ENCODE data around the gene CNTNAP2. TPM values are rescaled to one million over a fixed set of nuclear protein-coding genes. Genes with fewer than 3 reads are reported as not detected.

The CNTNAP2 gene
- total RNA-seq, 2 donors from 2014 or later: 171 to 228 TPM

GRCh38 chr7:148397985-148398384 lies 2281.4 kb downstream of the CNTNAP2 start:
- Histone ChIP-seq H3K36me3 (ENCODE audit: control insufficient read depth, insufficient read depth, low read length) (peaks cover 74% of the 10 kb centered on the region), H3K27ac (ENCODE audit: low read depth, low read length) (no peak overlapping the region), H3K4me1 (ENCODE audit: control insufficient read depth, insufficient read depth, low read length) (peaks cover 10% of the 10 kb centered on the region), H3K9me3 (ENCODE audit: control insufficient read depth, low read length) (no peaks in the 10 kb centered on the region), H3K27me3 (ENCODE audit: control insufficient read depth, insufficient read depth, low read length, poor library complexity, severe bottlenecking) (no peaks in the 10 kb centered on the region), H3K9ac (ENCODE audit: extremely low read depth, low read length, poor library complexity, severe bottlenecking) (no peak overlapping the region), H3K4me3 (ENCODE audit: low read length) (no peak overlapping the region)
- Mint-ChIP-seq H3K27me3 (ENCODE audit: insufficient read depth) (no peaks in the 10 kb centered on the region), H3K4me1 (peaks cover 54% of the 10 kb centered on the region), H3K36me3 (ENCODE audit: low read depth) (peaks cover 22% of the 10 kb centered on the region), H3K4me3 (no peak overlapping the region), H3K27ac (no peak overlapping the region), H3K9me3 (no peaks in the 10 kb centered on the region)
- no peak for TF ChIP-seq CTCF (conservative IDR thresholded peaks at IDR 0.05)
- no peak for DNase-seq
- 83 to 90% methylated on average over 4 to 5 of the region's 5 CpGs for WGBS, 2 experiments (ENCODE audit: insufficient coverage in 1 of 2, insufficient read length in 1 of 2)

GRCh38 chr7:148398844-148399365 lies 2282.3 kb downstream of the CNTNAP2 start:
- no peak for DNase-seq
- Mint-ChIP-seq H3K36me3 (ENCODE audit: low read depth) (peaks cover 26% of the 10 kb centered on the region), H3K27me3 (ENCODE audit: insufficient read depth) (no peaks in the 10 kb centered on the region), H3K4me3 (no peak overlapping the region), H3K9me3 (no peaks in the 10 kb centered on the region), H3K4me1 (peaks cover 57% of the 10 kb centered on the region), H3K27ac (peak overlapping the region; percentile 25)
- no peak overlapping the region for H3K27ac ChIP-seq (ENCODE audit: low read depth, low read length)
- H3K9me3 ChIP-seq (ENCODE audit: control insufficient read depth, low read length): no peaks in the 10 kb centered on the region
- peaks cover 15% of the 10 kb centered on the region for H3K4me1 ChIP-seq (ENCODE audit: control insufficient read depth, insufficient read depth, low read length)
- TF ChIP-seq CTCF (conservative IDR thresholded peaks at IDR 0.05): no peak
- no peak overlapping the region for H3K4me3 ChIP-seq (ENCODE audit: low read length)
- H3K36me3 ChIP-seq (ENCODE audit: control insufficient read depth, insufficient read depth, low read length): peaks cover 75% of the 10 kb centered on the region
- 77 to 82% methylated on average over 6 to 7 of the region's 7 CpGs for WGBS, 2 experiments (ENCODE audit: insufficient coverage in 1 of 2, insufficient read length in 1 of 2)
- H3K9ac ChIP-seq (ENCODE audit: extremely low read depth, low read length, poor library complexity, severe bottlenecking): no peak overlapping the region
- H3K27me3 ChIP-seq (ENCODE audit: control insufficient read depth, insufficient read depth, low read length, poor library complexity, severe bottlenecking): no peaks in the 10 kb centered on the region

GRCh38 chr7:148400101-148400500 lies 2283.5 kb downstream of the CNTNAP2 start:
- Mint-ChIP-seq H3K36me3 (ENCODE audit: low read depth) (peaks cover 38% of the 10 kb centered on the region), H3K4me1 (peaks cover 55% of the 10 kb centered on the region), H3K4me3 (no peak overlapping the region), H3K27me3 (ENCODE audit: insufficient read depth) (no peaks in the 10 kb centered on the region), H3K9me3 (no peaks in the 10 kb centered on the region), H3K27ac (peak overlapping the region; percentile 16)
- TF ChIP-seq CTCF (conservative IDR thresholded peaks at IDR 0.05): no peak
- H3K27me3 ChIP-seq (ENCODE audit: control insufficient read depth, insufficient read depth, low read length, poor library complexity, severe bottlenecking): no peaks in the 10 kb centered on the region
- no peak overlapping the region for H3K9ac ChIP-seq (ENCODE audit: extremely low read depth, low read length, poor library complexity, severe bottlenecking)
- peaks cover 11% of the 10 kb centered on the region for H3K4me1 ChIP-seq (ENCODE audit: control insufficient read depth, insufficient read depth, low read length)
- no peaks in the 10 kb centered on the region for H3K9me3 ChIP-seq (ENCODE audit: control insufficient read depth, low read length)
- 95 to 97% methylated on average over 11 to 14 of the region's 14 CpGs for WGBS, 2 experiments (ENCODE audit: insufficient coverage in 1 of 2, insufficient read length in 1 of 2)
- peaks cover 83% of the 10 kb centered on the region for H3K36me3 ChIP-seq (ENCODE audit: control insufficient read depth, insufficient read depth, low read length)
- H3K27ac ChIP-seq (ENCODE audit: low read depth, low read length): no peak overlapping the region
- no peak for DNase-seq
- no peak overlapping the region for H3K4me3 ChIP-seq (ENCODE audit: low read length)
